NCI-H1092 treated with DMSO at 0.1 percent for 48 hours (cell line): ENCODE data around the gene TRIM2.
"Not testable (repeated sequence)": the region's sequence is repeated elsewhere in the genome, so short reads cannot be mapped to it uniquely, and the experiment has no call there.

Source experiments
- DNase-seq: peaks from one replicate; lab custom pipeline; 2025; lab: John Stamatoyannopoulos, UW

The TRIM2 gene

DNA sequence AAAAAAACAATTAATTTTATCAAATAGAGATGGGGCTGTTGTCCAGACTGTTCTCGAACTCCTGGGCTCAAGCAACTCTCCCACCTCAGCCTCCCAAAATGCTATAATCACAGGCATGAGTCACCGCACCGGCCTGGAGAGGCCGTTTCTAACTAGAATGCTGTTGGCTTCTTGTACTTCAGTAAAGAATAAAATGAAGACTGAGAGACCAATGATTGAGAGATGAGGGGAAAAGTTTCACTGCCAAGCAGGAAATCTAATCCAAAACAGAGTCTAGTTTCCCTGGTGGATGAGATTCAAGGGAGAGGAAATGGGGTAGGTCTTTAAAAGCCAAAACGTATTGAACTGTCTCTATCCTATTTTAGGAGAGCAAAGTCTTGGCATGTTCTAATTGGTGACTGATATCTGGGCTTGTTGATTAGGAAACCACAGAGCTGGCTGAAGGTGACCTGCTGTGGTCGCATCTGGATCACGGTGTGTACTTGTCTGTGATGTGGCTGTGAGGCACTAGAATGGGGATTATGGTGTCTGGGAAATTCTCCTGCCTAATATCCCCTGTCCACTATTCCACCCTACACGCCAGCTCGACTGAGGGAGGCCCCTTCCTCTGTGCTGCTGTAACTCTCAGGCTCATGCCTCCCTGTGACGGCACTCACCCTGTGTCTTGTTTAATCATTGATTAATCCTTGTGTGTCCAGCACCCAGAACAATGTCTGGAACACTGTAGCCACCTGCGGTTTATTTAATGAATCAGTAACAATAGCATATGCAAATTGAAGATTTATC, 15.0 kb upstream of the TRIM2 start:
- no peak for DNase-seq

DNA sequence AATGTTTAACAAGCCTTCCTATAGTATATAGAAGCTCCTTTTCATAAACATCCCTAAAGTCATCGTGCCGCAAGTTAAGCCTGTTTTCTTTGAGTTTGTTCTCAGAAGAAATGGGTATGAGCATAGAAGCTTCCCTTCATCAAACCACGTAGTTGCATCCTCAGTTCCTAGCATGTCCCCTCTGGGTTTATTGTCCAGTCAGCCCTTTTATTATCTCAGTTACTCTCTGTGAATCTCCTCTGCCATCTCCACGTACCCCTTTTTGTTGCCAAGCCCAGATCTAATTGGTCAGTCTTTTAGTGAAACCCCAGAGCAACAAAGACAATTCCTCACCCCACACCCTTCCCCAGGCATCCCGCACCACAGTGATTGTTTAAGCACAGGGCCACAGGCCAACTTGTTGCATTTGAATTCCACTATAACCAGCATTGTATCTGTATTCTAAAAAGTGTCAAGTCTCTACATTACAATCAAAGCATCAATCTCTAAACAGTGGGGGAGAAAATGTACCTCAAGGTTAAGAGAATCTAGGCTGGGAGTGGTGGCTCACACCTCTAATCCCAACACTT, 12.4 kb upstream of the TRIM2 start:
- DNase-seq: no peak

DNA sequence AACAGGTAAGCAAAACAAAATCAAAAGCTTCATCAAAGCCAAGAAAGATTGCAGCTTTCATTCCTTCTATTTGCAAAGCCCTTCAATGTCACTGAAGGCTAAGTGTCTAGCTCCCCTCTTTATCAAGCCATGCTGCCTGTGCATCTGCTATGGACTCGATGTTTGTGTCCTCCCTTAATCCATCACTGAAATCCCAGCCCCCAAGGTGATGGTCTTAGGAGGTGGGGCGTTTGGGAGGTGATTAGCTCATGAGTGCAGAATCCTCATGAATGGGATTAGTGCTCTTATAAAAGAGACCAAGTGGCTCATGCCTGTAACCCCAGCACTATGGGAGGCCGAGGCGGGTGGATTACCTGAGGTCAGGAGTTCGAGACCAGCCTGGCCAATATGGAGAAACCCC, 6.9 kb upstream of the TRIM2 start:
- DNase-seq: no peak

DNA sequence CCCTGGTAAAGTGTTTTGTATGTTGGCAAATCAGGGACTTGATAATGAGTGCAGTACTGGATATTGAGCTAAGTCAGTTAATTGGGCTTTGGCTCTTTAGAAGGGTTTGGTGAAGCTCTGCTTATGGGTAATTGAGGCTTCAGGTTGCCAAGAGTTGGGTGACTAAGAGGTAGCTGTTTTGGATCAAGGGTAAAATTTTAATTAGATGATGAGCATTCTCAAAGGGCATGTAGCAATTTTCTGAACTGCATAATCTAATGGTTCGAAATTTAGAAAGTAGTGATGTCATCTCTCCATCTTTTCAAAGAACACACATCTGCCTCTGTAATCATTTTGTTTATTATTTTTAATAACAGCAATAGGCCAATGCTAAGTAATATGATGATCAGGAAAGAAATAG, 5.5 kb upstream of the TRIM2 start:
- DNase-seq: no peak

DNA sequence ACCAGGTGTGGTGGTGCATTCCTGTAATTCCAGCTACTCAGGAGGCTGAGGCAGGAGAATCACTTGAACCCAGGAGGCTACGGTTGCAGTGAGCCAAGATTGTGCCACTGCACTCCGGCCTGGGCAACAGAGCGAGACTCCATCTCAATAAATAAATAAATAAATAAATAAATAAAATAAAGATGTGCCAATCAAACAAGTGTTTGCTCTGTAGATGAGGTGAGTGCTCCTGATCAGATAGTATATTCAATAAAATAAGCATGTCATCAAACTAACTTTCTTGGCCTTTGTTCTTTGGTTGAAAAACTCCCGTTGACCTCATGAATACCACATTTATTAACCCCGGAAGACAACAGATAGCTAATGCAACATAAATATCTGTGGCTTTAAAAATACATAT, 497 bp upstream of the TRIM2 start:
- DNase-seq: not testable (repeated sequence)

DNA sequence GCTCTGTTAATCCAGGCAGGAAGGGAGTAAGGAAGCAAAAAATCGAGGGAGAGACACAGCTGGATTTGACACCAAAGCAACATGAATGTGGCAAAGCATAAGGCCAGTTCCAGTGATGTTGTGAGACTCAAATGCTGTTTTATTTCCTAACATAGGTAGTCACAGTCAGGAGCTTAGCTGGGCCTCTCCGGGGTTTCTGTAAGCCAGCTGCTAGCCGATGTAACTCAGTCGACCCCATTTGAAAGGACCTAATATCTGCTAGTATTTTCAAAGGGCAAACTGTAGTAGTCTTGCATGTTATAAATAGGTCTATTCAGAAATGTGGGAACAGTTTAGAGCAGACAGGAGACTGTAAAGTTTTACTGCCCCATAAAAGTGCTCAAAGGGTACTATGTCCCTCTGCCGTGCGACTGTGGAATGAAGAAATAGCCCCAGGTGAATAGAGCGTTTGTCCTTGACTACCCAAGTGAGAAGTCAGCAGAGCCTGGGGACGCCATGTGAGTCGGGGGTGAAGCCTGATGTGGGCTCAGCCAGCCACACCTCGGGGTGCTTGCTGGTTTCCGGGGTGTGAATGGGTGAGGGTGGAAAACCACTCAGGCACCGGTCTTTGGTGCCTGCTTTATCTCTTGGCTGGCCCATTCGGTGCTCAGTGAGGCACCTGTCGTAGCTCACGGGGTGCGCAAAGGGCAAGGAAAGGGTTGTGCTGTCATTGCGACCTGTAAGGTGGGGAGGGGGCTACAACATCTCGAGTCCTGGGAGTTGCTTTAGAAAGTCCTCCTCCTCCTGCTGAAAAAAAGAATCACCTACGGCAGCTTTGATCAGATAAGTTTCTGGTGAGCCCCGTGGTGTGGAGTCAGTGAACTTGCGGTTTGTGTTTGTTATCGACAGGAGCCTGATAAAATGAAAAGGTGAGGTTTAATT, 745 bp downstream of the TRIM2 start:
- no peak for DNase-seq

DNA sequence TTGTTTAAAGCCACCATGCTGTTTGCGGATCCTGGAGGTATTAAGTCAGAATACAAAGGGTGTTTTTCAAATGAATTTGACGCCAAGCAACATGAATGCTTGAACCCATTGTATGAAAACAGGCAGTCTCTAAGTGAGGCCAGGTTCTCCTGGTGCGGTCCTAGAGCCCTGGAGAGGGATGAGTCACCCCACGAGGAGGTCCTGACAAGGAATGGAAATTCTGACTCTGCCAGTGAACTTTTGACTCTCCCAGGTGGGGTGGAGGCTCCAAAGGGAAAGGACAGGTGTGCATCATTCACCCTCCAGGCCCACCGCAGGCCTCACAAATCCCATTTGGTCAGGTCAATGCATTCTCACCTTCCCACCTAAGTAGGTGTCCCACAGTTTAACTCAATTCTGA, 1.5 kb downstream of the TRIM2 start:
- DNase-seq: no peak

DNA sequence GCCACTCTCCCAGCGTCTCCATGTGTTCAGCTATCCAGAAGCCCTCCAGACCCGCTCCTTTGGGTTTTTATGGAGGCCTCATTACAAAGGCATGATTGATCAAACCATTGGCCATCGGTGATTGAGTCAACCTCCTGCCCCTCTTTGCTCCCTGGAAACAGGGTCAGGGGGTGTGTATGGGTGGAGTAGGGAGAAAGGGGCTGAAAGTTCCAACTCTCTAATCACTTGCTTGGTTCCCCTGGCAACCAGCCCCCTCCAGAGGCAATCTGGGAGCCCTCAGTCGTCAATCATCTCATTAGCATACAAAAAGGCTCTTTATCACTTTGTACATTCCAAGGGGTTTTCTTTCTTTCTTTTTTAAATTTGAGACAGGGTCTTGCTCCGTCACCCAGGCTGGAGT, 2.3 kb downstream of the TRIM2 start:
- no peak for DNase-seq

DNA sequence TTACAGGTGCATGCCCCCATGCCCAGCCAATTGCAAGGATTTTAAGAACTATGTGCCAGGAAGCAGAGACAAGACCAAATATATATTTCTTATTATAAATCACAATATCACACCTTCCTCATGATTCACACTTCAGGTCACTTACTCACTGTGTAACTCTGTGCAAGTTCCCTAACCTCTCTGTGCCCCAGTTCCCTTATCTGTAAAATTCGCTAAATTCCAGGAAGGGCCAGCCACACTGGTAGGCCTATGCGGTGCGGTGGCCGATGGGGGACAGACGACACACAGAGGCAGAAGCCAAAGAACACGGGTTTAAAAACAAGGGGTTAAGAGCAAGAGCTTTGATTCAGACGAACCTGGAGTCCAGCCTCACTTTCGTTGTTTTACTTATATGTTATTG, 2.8 kb downstream of the TRIM2 start:
- DNase-seq: no peak

DNA sequence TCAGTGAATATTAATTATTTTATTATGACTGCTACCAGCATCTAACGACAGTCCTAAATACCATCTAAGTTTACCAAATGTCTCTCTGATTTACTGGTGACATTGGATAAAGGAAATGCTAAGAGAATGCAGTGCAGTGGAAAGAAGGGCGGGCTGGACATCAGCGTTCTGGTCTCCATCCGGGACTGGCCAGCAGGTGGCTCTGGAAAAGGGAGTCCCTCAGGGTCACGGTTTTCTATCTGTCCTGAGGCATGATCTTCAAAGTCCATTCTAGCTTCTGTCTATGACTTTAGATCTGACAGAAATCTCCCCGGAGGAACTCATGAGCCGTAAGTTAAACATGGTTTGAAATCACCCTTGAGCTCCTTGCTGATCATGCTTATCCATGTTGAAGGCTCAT, 3.3 kb downstream of the TRIM2 start:
- peak; percentile 3 for DNase-seq

DNA sequence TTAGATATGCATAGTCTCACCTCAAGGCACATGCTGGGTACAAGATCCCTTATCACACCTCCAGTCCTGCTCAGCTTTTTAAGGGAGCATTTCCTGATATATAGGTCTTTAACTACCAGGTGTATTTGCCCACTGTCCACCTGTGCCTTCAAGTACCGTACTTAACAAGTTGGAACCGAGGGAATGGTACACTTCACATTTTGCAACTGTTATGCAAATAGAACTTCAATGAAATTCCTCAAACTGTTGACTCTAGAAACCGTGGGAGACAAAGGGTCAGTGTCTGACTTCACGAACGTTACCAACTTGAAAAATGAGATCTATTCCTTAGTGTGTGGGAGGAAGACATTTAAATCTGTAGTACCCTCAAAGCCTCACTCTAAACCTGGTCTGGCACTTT, 5.2 kb downstream of the TRIM2 start:
- DNase-seq: no peak

DNA sequence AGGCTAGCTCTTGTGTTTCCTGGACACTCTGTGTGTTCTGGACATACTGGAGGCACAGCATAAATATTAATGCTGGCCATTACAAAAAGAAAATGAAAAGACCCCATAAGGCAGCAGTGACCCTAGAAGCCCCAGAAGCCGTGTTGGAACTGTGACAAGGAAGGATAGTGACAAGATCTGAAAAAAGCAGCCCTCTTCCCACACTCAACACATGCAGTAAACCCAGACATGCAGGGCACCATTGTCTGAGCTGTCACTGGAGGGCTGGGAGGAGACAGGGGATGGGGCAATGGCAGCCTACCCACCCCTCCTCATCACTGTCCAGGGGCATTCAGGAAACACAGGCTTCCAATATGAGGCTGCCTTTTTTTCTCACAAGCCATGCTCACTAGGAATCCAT, 6.5 kb downstream of the TRIM2 start:
- no peak for DNase-seq

DNA sequence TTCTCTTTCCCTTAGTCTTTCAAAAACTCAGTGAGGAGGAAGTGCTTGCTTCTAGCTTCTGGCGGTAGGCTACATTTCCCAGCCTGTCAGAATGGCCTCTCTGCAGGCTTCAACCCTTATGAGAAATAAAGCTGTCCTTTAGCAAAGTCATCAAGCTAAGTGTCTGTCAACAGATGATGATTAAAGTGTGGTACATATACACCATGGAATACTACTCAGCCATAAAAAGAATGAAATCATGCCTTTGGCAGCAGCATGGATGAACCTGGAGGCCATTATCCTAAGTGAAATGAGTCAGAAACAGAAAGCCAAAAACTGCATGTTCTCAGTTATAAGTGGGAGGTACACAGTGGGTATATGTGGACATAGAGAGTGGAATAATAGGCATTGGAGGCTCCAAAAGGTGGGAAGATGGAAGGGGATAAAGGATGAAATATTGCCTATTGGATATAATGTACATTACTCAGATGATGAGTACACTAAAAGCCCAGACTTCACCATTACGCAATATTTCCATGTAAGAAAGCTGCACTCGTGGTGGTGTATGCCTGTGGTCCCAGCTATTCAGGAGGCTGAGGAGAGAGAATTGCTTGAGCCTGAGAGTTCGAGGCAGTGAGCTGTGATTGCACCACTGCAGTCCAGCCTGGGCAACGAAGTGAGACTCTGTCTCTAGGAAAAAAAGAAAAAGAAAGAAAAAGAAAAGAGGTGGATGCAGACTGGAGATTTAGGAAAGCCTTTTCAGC, 7.9 kb downstream of the TRIM2 start:
- DNase-seq: no peak

DNA sequence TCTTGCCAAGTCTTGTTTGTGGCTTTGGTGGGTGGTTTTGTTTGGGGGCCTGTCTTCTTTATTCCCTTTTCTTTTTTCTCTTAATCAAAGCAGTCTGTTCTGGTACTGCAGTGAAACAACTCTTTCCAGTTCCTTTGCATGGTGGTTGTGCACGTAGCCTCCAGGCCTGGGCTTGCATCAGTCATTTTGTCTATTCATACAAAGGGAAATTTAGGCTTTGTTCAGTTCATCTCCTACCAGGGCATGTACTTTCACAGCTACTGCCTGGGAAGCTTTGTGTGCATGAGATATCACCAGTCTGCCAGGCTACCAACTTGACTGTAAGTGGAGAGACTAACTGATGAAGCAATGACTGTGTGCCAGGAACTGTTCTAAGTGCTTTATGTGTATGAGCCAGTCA, 8.5 kb downstream of the TRIM2 start:
- no peak for DNase-seq

DNA sequence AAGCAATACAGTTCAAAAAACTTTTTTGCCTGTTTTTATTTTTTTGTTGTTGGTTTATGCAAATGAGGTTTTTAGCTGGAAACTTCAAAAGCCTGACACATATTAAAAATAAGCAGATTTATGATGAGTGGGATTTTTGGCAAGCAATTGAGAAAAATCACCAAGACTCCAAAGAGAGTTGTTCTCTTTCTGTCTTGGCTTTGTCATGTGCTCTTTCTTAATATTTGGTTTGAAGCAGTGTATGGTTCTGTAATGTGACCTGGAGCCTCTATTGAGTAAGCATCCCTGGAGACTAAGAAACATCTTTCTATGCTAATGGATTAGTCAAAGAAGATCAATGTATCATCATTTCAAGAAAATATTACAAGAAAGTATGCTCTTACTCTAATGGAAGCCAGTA, 11.7 kb downstream of the TRIM2 start:
- no peak for DNase-seq

DNA sequence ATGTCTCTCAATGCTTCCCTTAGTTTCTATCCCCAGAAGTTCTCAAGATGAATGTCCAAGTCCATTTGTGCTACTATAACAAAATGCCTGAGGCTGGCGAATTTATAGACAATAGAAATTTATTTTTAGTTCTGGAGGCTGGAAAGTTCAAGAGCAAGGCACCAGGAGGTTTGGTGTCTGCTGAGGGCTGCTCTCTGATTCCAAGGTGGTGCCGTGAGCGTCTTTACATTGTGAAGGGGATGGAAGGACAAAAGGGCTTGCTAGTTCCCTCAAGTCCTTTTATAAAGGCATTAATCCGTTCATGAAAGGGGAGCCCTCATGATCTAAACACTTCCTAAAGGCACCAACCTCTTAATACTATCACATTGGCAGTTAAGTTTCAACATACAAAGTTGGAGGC, 12.3 kb downstream of the TRIM2 start:
- DNase-seq: no peak

DNA sequence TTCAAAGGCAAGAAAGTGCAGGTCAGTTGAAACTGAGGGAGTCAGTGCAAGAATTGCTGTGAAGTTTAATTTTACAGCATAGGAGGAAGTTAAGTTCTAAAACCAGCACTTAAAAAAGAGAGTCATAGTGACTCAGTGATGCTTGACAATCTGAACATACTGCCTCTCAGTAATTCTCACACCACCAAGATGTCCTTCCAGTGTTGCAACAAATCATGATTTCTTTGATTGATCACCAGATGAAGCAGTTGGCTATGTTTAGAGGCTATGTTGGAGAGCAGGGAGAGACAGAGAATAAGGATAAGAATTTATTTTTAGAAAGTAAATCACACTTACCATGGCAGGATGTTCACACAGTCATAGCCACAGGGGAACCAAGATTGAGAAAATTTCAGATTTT, 13.2 kb downstream of the TRIM2 start:
- no peak for DNase-seq

DNA sequence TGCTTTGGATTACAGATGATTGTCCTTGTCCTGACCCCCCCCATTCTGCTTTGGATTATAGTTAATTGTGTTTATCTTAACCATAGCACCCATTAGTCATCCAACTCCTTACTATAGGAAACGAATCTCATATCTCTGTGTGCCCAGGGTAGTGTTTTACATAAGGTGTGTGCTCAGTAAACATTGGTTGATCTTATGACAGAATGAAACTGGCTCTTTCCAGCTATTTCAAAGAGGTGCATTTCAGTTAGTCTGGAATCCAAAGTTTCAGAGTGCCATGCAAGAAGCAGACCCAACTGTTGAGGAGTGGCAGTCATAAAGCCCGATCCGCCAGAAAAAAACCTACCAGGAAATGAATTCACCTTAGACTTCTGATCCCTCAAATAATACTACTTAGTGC, 14.7 kb downstream of the TRIM2 start:
- no peak for DNase-seq

DNA sequence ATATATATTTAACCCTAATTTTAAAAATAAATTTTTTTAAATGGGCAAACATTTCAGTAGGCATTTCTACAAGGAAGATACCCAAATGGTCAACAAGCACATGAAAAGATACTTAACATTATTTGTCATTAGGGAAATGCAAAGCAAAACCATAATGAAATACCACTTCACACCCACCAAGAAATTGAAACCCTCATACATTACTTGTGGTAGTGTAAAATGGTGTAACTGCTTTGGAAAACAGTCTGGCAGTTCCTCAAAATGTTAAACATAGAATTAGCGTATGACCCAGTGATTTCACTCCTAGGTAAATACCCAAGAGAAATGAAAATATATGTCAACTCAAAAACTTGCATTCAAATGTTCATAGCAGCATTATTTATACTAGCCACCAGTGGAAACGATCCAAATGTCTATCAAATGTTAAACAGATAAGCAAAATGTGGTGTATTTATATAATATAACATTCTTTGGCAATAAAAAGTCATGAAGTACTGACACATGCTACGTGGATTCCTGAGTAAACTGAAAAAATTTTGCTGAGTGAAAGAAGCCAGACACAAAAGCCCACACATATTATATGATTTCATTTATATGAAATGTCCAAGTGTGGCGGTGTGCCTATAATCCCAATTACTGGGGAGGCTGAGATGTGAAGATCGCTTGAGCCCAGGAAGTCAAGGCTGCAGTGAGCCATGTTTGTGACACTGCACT, 16.6 kb downstream of the TRIM2 start:
- DNase-seq: no peak

DNA sequence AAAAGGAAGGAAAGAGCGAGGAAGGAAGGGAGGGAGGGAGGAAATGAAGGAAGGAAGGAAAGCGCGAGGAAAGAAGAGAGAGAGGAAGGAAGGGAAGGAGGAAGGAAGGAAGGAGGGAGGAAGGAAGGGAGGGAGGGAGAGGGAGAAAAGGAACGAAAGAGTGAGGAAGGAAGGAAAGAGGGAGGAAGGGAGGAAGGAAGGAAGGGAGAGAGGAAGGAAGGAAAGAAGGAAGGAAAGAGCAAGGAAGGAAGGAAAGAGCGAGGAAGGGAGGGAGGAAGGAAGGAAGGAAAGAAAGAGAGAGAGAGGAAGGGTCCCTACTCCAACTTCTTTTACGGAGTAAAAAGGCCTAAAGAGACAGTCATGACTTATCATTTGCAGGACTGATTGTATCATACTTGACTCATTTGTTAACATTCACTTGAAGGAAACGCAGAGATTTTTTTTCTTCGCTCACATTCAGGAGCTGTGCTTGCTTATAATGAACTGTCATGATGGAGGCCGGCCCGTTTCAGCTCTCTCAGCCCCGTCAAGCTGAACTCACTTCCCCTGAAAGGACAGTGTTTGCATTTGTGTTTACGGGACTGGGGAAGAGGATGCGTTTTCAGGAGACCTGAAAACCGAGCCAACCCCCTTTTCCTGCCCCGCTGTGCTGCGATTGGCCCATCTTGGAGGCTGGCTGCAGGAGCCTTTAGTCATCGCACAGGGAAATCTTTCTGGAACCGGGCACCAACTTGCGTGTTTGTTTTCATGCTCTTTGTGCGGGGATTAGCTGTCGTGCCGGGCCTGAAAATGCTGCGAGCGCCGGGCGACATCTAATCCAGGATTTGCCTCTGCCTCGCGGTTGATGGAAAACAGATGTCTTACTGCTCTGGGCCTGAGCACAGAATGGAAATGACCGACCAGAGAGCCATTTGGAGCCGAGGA, 17.8 kb downstream of the TRIM2 start:
- DNase-seq: peak; percentile 82
